GM12875 (cell line): ENCODE measurements around the gene PDE8B.

Source experiments
- H3K4me3 ChIP-seq: one replicate; pipeline ENCODE4 v1.5.1; 2011; ENCODE audit warnings: low read depth, low read length, control low read depth
- CTCF ChIP-seq: IDR thresholded peaks from 2 replicates; pipeline ENCODE4 v1.5.1; 2011; ENCODE audit warnings: low read depth, mild to moderate bottlenecking, control low read depth, inconsistent platforms, low read length, moderate library complexity, borderline replicate concordance; ENCODE audit not compliant: insufficient read depth

PDE8B gene

GRCh38 chr5:77266291-77266690 is 55.8 kb downstream of the PDE8B start:
- TF ChIP-seq CTCF, result no peak
- H3K4me3 ChIP-seq, result no peak overlapping the region

- H3K4me3 ChIP-seq, result no peak overlapping the region
Measured at GRCh38 chr5:77267496-77267895, 57.0 kb downstream of the PDE8B start.

GRCh38 chr5:77272206-77272605 is 61.7 kb downstream of the PDE8B start:
- TF ChIP-seq CTCF, result no peak
- no peak overlapping the region for H3K4me3 ChIP-seq

More at GRCh38 chr5:77267496-77267895, 57.0 kb downstream of the PDE8B start:
- no peak for TF ChIP-seq CTCF

- no peak for TF ChIP-seq CTCF
- H3K4me3 ChIP-seq, result no peak overlapping the region
Measured at GRCh38 chr5:77277759-77278158, 67.3 kb downstream of the PDE8B start.

- H3K4me3 ChIP-seq, result no peak overlapping the region
- TF ChIP-seq CTCF, result no peak
Measured at GRCh38 chr5:77280036-77280435, 69.6 kb downstream of the PDE8B start.

GRCh38 chr5:77281969-77282336 is 71.5 kb downstream of the PDE8B start:
- no peak for TF ChIP-seq CTCF
- H3K4me3 ChIP-seq, result no peak overlapping the region

- no peak for TF ChIP-seq CTCF
- H3K4me3 ChIP-seq, result no peak overlapping the region
Measured at GRCh38 chr5:77282337-77283027, 72.0 kb downstream of the PDE8B start.
